ENCODE data around the gene USHBP1. TPM values are rescaled to one million over a fixed set of nuclear protein-coding genes. Genes with fewer than 3 reads are reported as not detected.

USHBP1 gene
- total and polyA plus RNA-seq, 3 donors from 2014 or later, result 2.0 to 5.6 (median 2.6) TPM

GRCh38 chr19:17286752-17287151 lies 22.2 kb upstream of the USHBP1 start:
- intact Hi-C loops (cut with DNase I; ENCODE audit: low total_unique reads), result loop anchor here (10.0 kb wide), 1 partner anchor 222 kb away; no protein-coding TSS in a partner anchor
- Histone ChIP-seq H3K4me1 (peaks cover 8% of the 10 kb centered on the region), H3K27ac (no peak overlapping the region), H3K27me3 (no peaks in the 10 kb centered on the region), H3K36me3 (ENCODE audit: low read depth, missing control alignments) (no peaks in the 10 kb centered on the region), H3K4me3 (no peak overlapping the region), H3K9me3 (no peaks in the 10 kb centered on the region)
- TF ChIP-seq CTCF (IDR thresholded peaks at IDR 0.05) (no peak), POLR2A (IDR thresholded peaks at IDR 0.05) (no peak)
- no peak for DNase-seq
- 82 to 88% methylated on average over 9 of the region's 9 CpGs for WGBS, 2 donors

- intact Hi-C loops (cut with DNase I; ENCODE audit: low total_unique reads), result loop anchor here (10.0 kb wide), 1 partner anchor 221 kb away; no protein-coding TSS in a partner anchor
These were observed 21.7 kb upstream of the USHBP1 start for GRCh38 chr19:17286263-17286662.

GRCh38 chr19:17285415-17286135 lies 21.0 kb upstream of the USHBP1 start:
- H3K9me3 ChIP-seq, result no peaks in the 10 kb centered on the region
- H3K27me3 ChIP-seq, result no peaks in the 10 kb centered on the region
- TF ChIP-seq CTCF (IDR thresholded peaks at IDR 0.05) (no peak), POLR2A (IDR thresholded peaks at IDR 0.05) (no peak)
- H3K4me3 ChIP-seq, result no peak overlapping the region
- no peaks in the 10 kb centered on the region for H3K36me3 ChIP-seq (ENCODE audit: low read depth, missing control alignments)
- H3K27ac ChIP-seq, result no peak overlapping the region
- H3K4me1 ChIP-seq, result peaks cover 10% of the 10 kb centered on the region
- DNase-seq, result no peak
- intact Hi-C loops (cut with DNase I; ENCODE audit: low total_unique reads), result loop anchor here (10.0 kb wide), 1 partner anchor 221 kb away; no protein-coding TSS in a partner anchor
- 90 to 91% methylated on average over 15 to 18 of the region's 18 CpGs for WGBS, 2 donors

More at GRCh38 chr19:17286263-17286662, 21.7 kb upstream of the USHBP1 start:
- Histone ChIP-seq H3K27me3 (no peaks in the 10 kb centered on the region), H3K4me3 (no peak overlapping the region), H3K4me1 (peaks cover 10% of the 10 kb centered on the region), H3K27ac (no peak overlapping the region), H3K36me3 (ENCODE audit: low read depth, missing control alignments) (no peaks in the 10 kb centered on the region), H3K9me3 (no peaks in the 10 kb centered on the region)
- WGBS, 2 donors, result 97 to 100% methylated on average over 6 to 11 of the region's 11 CpGs
- no peak for DNase-seq
- no peak for TF ChIP-seq POLR2A (IDR thresholded peaks at IDR 0.05)
- no peak for TF ChIP-seq CTCF (IDR thresholded peaks at IDR 0.05)

- H3K36me3 ChIP-seq (ENCODE audit: low read depth, missing control alignments), result no peaks in the 10 kb centered on the region
- H3K27me3 ChIP-seq, result no peaks in the 10 kb centered on the region
- H3K4me3 ChIP-seq, result no peak overlapping the region
- no peak for TF ChIP-seq CTCF (IDR thresholded peaks at IDR 0.05)
- no peak for TF ChIP-seq POLR2A (IDR thresholded peaks at IDR 0.05)
- no peak overlapping the region for H3K27ac ChIP-seq
- H3K9me3 ChIP-seq, result no peaks in the 10 kb centered on the region
- 94% methylated on average over 7 of the region's 7 CpGs; no CpG with 5 or more reads in 1 of the 2 donors for WGBS, 2 donors
- intact Hi-C loops (cut with DNase I; ENCODE audit: low total_unique reads), result loop anchor here (10.0 kb wide), 1 partner anchor 219 kb away; no protein-coding TSS in a partner anchor
- DNase-seq, result no peak
- peaks cover 10% of the 10 kb centered on the region for H3K4me1 ChIP-seq
These were observed 19.0 kb upstream of the USHBP1 start for GRCh38 chr19:17283504-17283996.

Data from testis (tissue), 3 donors.